Keratinocyte (primary cell): ENCODE measurements around the gene DNAH8.

Source experiments
- CTCF ChIP-seq, 3 experiments: IDR thresholded peaks in 1 of 3; conservative IDR thresholded peaks in 1 of 3; optimal IDR thresholded peaks in 1 of 3; 2 replicates in 2 of 3; 3 replicates in 1 of 3; pipeline versions ENCODE3 to v1.5.1; 2011; ENCODE audit warnings: low read length in 3 of 3, mild to moderate bottlenecking in 3 of 3, moderate library complexity in 2 of 3, control low read depth in 1 of 3, inconsistent platforms in 1 of 3; ENCODE audit not compliant: insufficient read depth in 2 of 3; ENCODE audit errors: extremely low read depth in 1 of 3
- EZH2 ChIP-seq: IDR thresholded peaks from one replicate; pipeline ENCODE4 v1.6.1; 2012; ENCODE audit warnings: inconsistent platforms, mild to moderate bottlenecking, low read length, moderate library complexity

GRCh38 chr6:38959138-38959537 is 244.0 kb downstream of the DNAH8 start:
- TF ChIP-seq CTCF (optimal IDR thresholded peaks at IDR 0.05 in 1 of 3, IDR thresholded peaks at IDR 0.05 in 1 of 3, conservative IDR thresholded peaks at IDR 0.05 in 1 of 3; ENCODE audit: extremely low read depth in 1 of 3, insufficient read depth in 2 of 3, low read length in 3 of 3) (no peak), EZH2 (no peak)
